ENCODE measurements around the gene AMIGO1. TPM values are rescaled to one million over a fixed set of nuclear protein-coding genes. Genes with fewer than 3 reads are reported as not detected.

The AMIGO1 gene
- total and polyA plus RNA-seq, 2 of the 8 experiments (the other 6 are each of a cell fraction or from before 2014, with no cell fraction given) = 1.5 to 2.7 TPM

DNA sequence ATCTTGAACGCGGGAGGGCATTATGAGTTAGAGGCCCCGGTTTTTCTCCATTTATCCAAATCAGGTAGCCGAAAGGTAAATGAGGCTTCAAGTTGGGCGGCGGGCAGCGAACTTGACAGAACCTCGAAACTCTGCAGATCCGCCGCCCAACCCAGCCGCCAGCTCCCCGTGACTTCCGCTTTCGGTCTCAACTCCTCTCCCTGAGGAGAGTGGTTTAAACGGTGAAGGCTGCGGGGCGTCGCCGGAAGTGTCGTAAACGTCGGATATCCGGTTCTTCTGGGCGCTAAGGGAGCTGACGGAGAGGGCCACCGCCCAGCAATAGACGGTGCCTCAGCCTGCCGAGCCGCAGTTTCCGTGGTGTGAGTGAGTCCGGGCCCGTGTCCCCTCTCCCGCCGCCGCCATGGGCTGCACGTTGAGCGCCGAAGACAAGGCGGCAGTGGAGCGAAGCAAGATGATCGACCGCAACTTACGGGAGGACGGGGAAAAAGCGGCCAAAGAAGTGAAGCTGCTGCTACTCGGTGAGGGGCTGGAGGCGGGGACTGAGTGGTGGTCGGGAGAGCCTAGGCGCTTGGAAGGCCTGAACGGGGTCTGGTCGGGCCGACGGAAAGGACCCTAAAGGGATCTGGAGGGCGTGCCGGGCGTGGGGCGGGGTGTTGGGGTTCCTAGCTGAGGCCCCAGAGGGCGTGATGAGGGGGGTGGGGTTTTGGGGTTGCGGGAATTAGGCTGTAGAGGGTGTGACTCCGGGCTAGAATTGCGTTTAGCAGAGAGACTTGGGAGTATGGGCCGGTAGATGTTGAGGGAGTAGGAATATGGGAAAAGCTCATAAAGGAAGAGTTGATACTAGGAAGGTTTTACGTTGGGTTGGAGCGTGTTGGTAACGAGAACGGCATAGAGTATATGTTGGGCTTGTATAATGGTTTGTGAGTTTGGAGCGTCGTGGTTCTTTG is 39.1 kb upstream of the AMIGO1 start, which contains the start of gene GNAI3 (continued):
- TF ChIP-seq SAP30 (IDR thresholded peaks at IDR 0.05; ENCODE audit: insufficient read depth, insufficient replicate concordance, low read length) = no peak
- peak; percentile 93 for TF ChIP-seq GABPA (IDR thresholded peaks at IDR 0.05; ENCODE audit: borderline replicate concordance, insufficient read depth, low read length)
- no peak for TF ChIP-seq KDM1A (IDR thresholded peaks at IDR 0.05; ENCODE audit: borderline replicate concordance, low read length)
- TF ChIP-seq CEBPB (IDR thresholded peaks at IDR 0.05; ENCODE audit: low read depth, low read length) = no peak
- peak; percentile 86 for TF ChIP-seq TAF1 (IDR thresholded peaks at IDR 0.05; ENCODE audit: low read depth, low read length)
- TF ChIP-seq CBX5 (IDR thresholded peaks at IDR 0.05; ENCODE audit: low read depth, low read length) = no peak
- no peak for TF ChIP-seq SRF (IDR thresholded peaks at IDR 0.05; ENCODE audit: low read depth, low read length)
- TF ChIP-seq GTF2F1 (IDR thresholded peaks at IDR 0.05; ENCODE audit: borderline replicate concordance, low read depth, low read length) = peak; percentile 31; the same call in 1 of the 2 replicates
- TF ChIP-seq, protein P1, sequence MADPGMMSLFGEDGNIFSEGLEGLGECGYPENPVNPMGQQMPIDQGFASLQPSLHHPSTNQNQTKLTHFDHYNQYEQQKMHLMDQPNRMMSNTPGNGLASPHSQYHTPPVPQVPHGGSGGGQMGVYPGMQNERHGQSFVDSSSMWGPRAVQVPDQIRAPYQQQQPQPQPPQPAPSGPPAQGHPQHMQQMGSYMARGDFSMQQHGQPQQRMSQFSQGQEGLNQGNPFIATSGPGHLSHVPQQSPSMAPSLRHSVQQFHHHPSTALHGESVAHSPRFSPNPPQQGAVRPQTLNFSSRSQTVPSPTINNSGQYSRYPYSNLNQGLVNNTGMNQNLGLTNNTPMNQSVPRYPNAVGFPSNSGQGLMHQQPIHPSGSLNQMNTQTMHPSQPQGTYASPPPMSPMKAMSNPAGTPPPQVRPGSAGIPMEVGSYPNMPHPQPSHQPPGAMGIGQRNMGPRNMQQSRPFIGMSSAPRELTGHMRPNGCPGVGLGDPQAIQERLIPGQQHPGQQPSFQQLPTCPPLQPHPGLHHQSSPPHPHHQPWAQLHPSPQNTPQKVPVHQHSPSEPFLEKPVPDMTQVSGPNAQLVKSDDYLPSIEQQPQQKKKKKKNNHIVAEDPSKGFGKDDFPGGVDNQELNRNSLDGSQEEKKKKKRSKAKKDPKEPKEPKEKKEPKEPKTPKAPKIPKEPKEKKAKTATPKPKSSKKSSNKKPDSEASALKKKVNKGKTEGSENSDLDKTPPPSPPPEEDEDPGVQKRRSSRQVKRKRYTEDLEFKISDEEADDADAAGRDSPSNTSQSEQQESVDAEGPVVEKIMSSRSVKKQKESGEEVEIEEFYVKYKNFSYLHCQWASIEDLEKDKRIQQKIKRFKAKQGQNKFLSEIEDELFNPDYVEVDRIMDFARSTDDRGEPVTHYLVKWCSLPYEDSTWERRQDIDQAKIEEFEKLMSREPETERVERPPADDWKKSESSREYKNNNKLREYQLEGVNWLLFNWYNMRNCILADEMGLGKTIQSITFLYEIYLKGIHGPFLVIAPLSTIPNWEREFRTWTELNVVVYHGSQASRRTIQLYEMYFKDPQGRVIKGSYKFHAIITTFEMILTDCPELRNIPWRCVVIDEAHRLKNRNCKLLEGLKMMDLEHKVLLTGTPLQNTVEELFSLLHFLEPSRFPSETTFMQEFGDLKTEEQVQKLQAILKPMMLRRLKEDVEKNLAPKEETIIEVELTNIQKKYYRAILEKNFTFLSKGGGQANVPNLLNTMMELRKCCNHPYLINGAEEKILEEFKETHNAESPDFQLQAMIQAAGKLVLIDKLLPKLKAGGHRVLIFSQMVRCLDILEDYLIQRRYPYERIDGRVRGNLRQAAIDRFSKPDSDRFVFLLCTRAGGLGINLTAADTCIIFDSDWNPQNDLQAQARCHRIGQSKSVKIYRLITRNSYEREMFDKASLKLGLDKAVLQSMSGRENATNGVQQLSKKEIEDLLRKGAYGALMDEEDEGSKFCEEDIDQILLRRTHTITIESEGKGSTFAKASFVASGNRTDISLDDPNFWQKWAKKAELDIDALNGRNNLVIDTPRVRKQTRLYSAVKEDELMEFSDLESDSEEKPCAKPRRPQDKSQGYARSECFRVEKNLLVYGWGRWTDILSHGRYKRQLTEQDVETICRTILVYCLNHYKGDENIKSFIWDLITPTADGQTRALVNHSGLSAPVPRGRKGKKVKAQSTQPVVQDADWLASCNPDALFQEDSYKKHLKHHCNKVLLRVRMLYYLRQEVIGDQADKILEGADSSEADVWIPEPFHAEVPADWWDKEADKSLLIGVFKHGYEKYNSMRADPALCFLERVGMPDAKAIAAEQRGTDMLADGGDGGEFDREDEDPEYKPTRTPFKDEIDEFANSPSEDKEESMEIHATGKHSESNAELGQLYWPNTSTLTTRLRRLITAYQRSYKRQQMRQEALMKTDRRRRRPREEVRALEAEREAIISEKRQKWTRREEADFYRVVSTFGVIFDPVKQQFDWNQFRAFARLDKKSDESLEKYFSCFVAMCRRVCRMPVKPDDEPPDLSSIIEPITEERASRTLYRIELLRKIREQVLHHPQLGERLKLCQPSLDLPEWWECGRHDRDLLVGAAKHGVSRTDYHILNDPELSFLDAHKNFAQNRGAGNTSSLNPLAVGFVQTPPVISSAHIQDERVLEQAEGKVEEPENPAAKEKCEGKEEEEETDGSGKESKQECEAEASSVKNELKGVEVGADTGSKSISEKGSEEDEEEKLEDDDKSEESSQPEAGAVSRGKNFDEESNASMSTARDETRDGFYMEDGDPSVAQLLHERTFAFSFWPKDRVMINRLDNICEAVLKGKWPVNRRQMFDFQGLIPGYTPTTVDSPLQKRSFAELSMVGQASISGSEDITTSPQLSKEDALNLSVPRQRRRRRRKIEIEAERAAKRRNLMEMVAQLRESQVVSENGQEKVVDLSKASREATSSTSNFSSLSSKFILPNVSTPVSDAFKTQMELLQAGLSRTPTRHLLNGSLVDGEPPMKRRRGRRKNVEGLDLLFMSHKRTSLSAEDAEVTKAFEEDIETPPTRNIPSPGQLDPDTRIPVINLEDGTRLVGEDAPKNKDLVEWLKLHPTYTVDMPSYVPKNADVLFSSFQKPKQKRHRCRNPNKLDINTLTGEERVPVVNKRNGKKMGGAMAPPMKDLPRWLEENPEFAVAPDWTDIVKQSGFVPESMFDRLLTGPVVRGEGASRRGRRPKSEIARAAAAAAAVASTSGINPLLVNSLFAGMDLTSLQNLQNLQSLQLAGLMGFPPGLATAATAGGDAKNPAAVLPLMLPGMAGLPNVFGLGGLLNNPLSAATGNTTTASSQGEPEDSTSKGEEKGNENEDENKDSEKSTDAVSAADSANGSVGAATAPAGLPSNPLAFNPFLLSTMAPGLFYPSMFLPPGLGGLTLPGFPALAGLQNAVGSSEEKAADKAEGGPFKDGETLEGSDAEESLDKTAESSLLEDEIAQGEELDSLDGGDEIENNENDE (IDR thresholded peaks at IDR 0.05; ENCODE audit: insufficient replicate concordance, low read length) = no peak
